GM19438 (cell line): ENCODE measurements around the gene TRAPPC4.
A peak's percentile ranks its signal among the peaks of the same experiment; 100 is the strongest.

ENCODE experiments used
- ATAC-seq: cut with Tn5 transposase; IDR thresholded peaks from one replicate; pipeline ENCODE4 v1.9.1; 2021; ENCODE audit warnings: low read depth; ENCODE audit not compliant: unreplicated experiment

Gene TRAPPC4

DNA sequence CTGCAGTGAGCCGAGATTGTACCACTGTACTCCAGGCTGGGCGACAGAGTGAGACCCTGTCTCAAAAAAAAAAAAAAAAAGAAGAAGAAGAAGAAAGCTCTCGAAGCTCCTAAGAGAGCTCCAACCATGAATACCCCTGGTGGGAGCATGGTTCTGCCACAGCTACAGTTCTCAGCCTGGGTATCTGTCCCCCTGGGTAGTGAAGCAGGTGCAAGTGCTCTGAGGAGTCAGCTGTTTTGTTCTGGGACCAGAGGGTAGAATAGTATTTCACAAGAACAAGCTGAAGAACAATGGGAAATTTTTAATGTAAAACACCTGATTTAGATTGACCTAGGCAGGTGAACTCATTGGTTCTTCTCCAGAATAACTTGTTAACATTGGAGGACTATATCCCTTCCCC is 42.7 kb downstream of the TRAPPC4 start:
- ATAC-seq, result no peak

GRCh38 chr11:119062779-119063178 is 44.2 kb downstream of the TRAPPC4 start:
- ATAC-seq, result no peak

- ATAC-seq, result no peak
These were observed 46.8 kb downstream of the TRAPPC4 start for GRCh38 chr11:119065369-119065768.

GRCh38 chr11:119067371-119068222 is 49.0 kb downstream of the TRAPPC4 start, which contains the start of gene VPS11:
VPS11 (plus strand) TSS chr11:119067818; CDS start chr11:119067824, 6 bp downstream.
- ATAC-seq, result peak; percentile 93
